ENCODE measurements around the gene ZNF205. TPM values are rescaled to one million over a fixed set of nuclear protein-coding genes. Genes with fewer than 3 reads are reported as not detected.

The ZNF205 gene
- total and polyA plus RNA-seq, 9 of the 15 experiments (the other 6 are each of a cell fraction or from before 2014, with no cell fraction given) = 2.4 to 11.8 (median 5.1) TPM; not detected in 2

GRCh38 chr16:3094289-3095027 lies 17.9 kb upstream of the ZNF205 start (continued):
- peak; percentile 84 to 88 (median 86) for TF ChIP-seq CTCF (IDR thresholded peaks at IDR 0.05 in 2 of 3, conservative IDR thresholded peaks at IDR 0.05 in 1 of 3; ENCODE audit: insufficient read depth in 2 of 3, low read depth in 1 of 3, low read length in 3 of 3)
- no peak for TF ChIP-seq SOX6 (IDR thresholded peaks at IDR 0.05)
- no peak for TF ChIP-seq SREBF1 (IDR thresholded peaks at IDR 0.05; ENCODE audit: borderline replicate concordance, low read depth, low read length)
- TF ChIP-seq KDM1A (IDR thresholded peaks at IDR 0.05) = no peak
- TF ChIP-seq RUNX1 (IDR thresholded peaks at IDR 0.05; ENCODE audit: low read depth) = no peak
- no peak for TF ChIP-seq SMAD1 (IDR thresholded peaks at IDR 0.05; ENCODE audit: low read depth, low read length, partially characterized antibody)
- TF ChIP-seq TAF7 (tag; IDR thresholded peaks at IDR 0.05) = no peak
- TF ChIP-seq ZNF274 (IDR thresholded peaks at IDR 0.05; ENCODE audit: borderline replicate concordance, low read depth, low read length) = no peak
- TF ChIP-seq RBM17 (IDR thresholded peaks at IDR 0.05; ENCODE audit: borderline replicate concordance, low read depth, low read length) = no peak
- no peak for TF ChIP-seq EHMT2 (IDR thresholded peaks at IDR 0.05)
- no peak for TF ChIP-seq ZNF232 (CRISPR knock-in tag; IDR thresholded peaks at IDR 0.05)
- no peak for TF ChIP-seq KLF1 (tag; IDR thresholded peaks at IDR 0.05)
- peak; percentile 42; the same call in 1 of the 2 replicates for TF ChIP-seq REST (IDR thresholded peaks at IDR 0.05; ENCODE audit: borderline replicate concordance)
- TF ChIP-seq REST (CRISPR knock-in tag; IDR thresholded peaks at IDR 0.05; ENCODE audit: low read depth) = no peak
- TF ChIP-seq ZBTB33 (CRISPR knock-in tag; IDR thresholded peaks at IDR 0.05) = peak; percentile 90
- TF ChIP-seq POLR3G (IDR thresholded peaks at IDR 0.05; ENCODE audit: extremely low read depth, insufficient read length, insufficient replicate concordance) = no peak
